NCI-H748 (cell line): ENCODE results near the gene DIP2C.
"Not testable (repeated sequence)": the region's sequence is repeated elsewhere in the genome, so short reads cannot be mapped to it uniquely, and the experiment has no call there.

Source experiments
- DNase-seq: peaks from one replicate; lab custom pipeline; 2025; ENCODE audit not compliant: unreplicated experiment; lab: John Stamatoyannopoulos, UW

DIP2C gene

GRCh38 chr10:600876-601659, 88.4 kb downstream of the DIP2C start:
- DNase-seq: no peak

GRCh38 chr10:600234-600633, 89.2 kb downstream of the DIP2C start:
- no peak for DNase-seq

DNA sequence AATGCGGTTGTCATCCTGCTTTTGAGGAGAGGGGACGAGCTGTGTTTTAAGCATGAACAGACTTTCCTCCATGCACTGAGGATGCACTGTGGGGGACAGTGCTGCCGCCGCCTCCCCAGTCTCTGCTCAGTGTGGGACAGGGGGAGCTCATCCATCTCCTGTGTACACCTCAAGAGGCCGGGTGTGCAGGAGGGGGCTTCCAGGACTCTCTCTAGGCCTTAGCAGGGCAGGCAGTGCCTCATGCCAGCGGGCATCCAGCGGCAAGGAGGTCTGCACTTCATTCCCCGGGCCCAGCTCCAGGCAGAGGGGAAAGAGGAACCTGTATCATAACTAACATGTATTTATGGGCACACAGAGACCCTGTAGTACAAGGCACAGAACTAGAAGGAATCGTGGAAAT, 89.7 kb downstream of the DIP2C start:
- DNase-seq: no peak

- no peak for DNase-seq
These were observed 90.9 kb downstream of the DIP2C start for GRCh38 chr10:598415-599170.

DNA sequence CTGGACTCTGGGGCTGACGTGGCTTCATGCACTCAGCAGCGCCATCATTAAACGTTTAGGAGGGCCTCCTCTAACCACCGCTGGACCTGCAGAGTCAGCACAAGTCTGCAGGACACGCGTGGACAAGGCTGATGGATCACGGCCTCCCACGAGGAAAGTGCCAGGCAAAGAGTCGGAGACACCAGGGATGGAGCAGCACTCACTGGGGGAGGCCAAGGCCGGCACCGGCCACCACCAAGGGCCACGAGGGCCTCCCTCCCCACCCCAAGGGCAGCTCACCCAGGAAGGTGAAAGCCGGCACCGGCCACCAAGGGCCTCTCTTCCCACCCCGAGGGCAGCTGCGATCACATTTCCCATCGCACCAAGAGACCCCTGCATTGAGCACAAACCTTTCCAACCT, 91.5 kb downstream of the DIP2C start:
- DNase-seq: no peak

- DNase-seq: no peak
These were observed 92.6 kb downstream of the DIP2C start for GRCh38 chr10:596725-597345.

DNA sequence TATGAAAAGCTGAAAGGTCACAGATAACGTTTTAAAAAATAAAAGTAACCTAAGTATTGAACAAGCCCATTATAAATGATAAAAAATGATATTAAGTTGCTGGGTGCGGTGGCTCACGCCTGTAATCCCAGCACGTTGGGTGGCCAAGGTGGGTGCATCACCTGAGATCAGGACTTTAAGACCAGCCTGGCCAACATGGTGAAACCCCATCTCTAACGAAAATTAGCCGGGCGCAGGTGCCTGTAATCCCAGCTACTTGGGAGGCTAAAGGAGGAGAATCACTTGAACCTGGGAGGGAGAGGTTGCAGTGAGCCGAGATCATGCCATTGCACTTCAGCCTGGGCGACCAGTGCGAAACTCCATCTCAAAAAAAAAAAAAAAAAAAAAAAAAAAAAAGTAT, 93.3 kb downstream of the DIP2C start:
- DNase-seq: not testable (repeated sequence)

- DNase-seq: no peak
These were observed 94.0 kb downstream of the DIP2C start for GRCh38 chr10:595473-595872.

- DNase-seq: no peak
These were observed 94.7 kb downstream of the DIP2C start for GRCh38 chr10:594584-595270.

DNA sequence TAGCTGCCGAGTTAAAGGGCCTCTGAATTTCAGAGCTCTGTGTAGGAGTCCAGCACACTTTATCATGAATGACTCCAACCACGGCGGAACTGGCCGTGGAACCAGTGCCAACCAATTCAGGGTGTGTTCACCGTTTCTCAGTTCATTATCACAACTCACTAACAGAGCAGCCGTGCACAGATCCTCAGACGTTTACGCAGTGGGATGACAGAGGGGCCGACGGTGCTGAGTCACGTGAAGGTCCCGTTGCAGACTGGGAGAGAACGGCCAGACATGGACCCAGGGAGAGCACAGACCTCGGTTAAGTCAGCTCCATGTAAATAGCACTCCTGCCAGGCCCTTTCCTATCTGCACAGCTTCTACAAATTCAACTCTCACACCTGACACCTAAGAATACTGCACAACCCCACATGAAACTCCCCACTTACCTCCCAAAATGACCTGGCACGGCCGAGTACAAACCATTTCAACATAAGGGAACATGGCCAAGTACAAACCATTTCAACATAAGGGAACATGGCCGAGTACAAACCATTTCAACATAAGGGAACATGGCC, 95.5 kb downstream of the DIP2C start:
- no peak for DNase-seq

DNA sequence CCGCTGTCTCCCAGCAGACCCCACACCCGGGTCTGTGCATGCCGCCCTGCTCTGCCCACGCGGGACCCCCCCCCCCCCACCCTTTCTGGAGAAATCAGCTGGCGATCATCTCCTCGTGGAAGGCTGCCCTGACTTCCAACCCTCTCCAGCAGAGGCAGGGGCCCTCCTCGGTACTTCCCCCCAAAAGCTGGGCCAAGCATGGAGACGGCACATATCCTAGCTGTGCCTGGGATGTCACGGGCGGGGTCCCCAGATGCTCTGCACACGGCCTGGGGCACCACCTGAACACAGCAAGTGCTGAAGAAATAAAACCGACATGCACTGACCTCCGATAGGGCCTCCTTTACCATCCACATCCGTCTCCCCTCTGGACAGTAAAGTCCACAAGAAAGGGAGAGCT, 96.0 kb downstream of the DIP2C start:
- no peak for DNase-seq

- no peak for DNase-seq
These were observed 96.5 kb downstream of the DIP2C start for GRCh38 chr10:593016-593415.

DNA sequence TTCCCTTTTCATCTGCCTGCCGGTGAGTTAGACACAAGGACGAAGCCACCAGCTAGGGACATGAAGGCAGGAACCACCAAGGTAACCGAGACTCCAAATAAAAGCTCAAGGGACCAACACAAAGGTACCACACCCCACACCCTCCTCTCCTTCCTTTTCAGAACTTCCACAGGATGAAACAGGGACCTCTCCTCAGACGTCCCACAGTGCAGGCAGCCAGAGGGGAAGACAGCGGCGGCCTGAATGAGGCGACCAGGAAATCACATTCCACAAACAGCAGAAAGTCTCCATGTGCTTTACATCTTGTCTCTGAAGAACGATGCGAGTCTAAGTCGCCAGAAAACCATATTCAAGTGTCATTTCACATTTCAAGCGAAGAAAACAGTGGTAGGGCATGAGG, 97.8 kb downstream of the DIP2C start:
- DNase-seq: no peak

- no peak for DNase-seq
These were observed 98.7 kb downstream of the DIP2C start for GRCh38 chr10:590721-591120.

GRCh38 chr10:589961-590680, 99.3 kb downstream of the DIP2C start:
- DNase-seq: no peak

- DNase-seq: no peak
These were observed 101.0 kb downstream of the DIP2C start for GRCh38 chr10:588246-589165.

GRCh38 chr10:586716-587115, 102.8 kb downstream of the DIP2C start:
- DNase-seq: no peak

- no peak for DNase-seq
These were observed 103.3 kb downstream of the DIP2C start for GRCh38 chr10:586151-586550.

GRCh38 chr10:585502-585901, 104.0 kb downstream of the DIP2C start:
- no peak for DNase-seq
